Panc1 (cell line): Measurements from ENCODE around the gene DNAJC22.

Experiments
- POLR2AphosphoS5 ChIP-seq: IDR thresholded peaks from 2 replicates; pipeline ENCODE4 v1.6.1; 2012; ENCODE audit warnings: mild to moderate bottlenecking, low read depth, low read length, moderate library complexity
- REST ChIP-seq, 2 experiments: IDR thresholded peaks; 2 replicates each; pipeline ENCODE4 v1.6.1; 2011 to 2012; ENCODE audit warnings: low read depth in 2 of 2, control low read depth in 1 of 2, low read length in 1 of 2, mild to moderate bottlenecking in 1 of 2, moderate library complexity in 1 of 2; ENCODE audit not compliant: insufficient read depth in 1 of 2
- TCF7L2 ChIP-seq: IDR thresholded peaks from 2 replicates; pipeline ENCODE4 v1.6.1; 2011; ENCODE audit warnings: mild to moderate bottlenecking, low read depth, low read length, inconsistent platforms
- TF ChIP-seq, protein P1 (sequence below): fragments of 450-650 bp; IDR thresholded peaks from 2 replicates; pipeline ENCODE4 v1.5.1; 2017; ENCODE audit warnings: mild to moderate bottlenecking

GRCh38 chr12:49345051-49345824, 1.4 kb upstream of the DNAJC22 start:
- TF ChIP-seq POLR2AphosphoS5 (no peak), TCF7L2 (no peak), REST (IDR thresholded peaks at IDR 0.05; ENCODE audit: insufficient read depth in 1 of 2, low read depth in 2 of 2, low read length in 1 of 2) (no peak)
- TF ChIP-seq, protein P1, sequence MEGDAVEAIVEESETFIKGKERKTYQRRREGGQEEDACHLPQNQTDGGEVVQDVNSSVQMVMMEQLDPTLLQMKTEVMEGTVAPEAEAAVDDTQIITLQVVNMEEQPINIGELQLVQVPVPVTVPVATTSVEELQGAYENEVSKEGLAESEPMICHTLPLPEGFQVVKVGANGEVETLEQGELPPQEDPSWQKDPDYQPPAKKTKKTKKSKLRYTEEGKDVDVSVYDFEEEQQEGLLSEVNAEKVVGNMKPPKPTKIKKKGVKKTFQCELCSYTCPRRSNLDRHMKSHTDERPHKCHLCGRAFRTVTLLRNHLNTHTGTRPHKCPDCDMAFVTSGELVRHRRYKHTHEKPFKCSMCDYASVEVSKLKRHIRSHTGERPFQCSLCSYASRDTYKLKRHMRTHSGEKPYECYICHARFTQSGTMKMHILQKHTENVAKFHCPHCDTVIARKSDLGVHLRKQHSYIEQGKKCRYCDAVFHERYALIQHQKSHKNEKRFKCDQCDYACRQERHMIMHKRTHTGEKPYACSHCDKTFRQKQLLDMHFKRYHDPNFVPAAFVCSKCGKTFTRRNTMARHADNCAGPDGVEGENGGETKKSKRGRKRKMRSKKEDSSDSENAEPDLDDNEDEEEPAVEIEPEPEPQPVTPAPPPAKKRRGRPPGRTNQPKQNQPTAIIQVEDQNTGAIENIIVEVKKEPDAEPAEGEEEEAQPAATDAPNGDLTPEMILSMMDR, result no peak
